Limb (tissue), 2 donors: ENCODE data around the gene BSPRY.
"Not testable (repeated sequence)": the region's sequence is repeated elsewhere in the genome, so short reads cannot be mapped to it uniquely, and the experiment has no call there.

Experiments used
- DNase-seq, 2 donors: peaks; one replicate each; pipeline ENCODE4 v3.0.0-alpha.2; 2016; ENCODE audit errors: extremely low spot score in 2 of 2

The BSPRY gene

DNA sequence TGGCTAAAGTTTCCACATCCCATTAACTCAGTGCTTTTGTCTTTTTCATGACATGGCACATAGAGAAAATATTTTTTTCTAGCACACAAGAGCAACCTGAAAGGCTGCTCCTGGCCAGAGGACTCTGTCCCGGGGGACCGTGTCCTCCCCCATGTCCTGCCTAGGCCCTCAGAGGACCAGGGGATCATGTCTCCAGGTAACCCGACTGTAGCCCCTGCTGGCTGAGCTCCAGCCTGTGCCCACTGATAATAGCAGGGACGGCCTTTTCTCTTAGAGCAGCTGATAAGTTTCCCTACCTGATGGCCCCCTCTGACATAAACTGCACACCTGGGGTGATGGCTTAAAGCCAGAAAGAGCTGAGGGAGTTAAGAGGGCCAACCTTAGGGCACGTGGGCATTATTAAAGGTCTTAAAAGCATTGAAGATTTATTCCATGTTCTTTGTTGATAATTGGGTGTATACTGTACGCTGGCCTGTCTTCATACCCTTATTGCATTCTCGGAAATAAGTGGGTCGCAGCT lies 21.5 kb downstream of the BSPRY start:
- DNase-seq, result no peak

DNA sequence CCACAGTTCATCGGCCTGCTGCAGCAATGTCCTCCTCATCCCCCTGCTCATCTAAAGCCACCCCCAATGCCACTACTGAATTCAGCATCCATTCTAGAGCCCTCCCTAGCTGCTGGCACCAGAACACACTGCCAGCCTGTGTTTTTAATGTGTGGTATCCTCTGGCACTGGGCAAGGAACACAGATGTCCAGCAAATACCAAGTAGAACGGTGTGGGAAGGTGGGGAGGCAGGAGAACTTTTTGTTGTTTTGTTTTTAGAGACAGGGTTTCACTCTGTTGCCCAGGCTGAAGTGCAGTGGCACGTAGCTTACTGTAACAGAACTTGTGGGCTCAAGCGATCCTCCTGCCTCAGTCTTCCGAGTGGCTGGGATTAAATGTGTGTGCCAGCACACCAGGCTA lies 22.7 kb downstream of the BSPRY start:
- no peak for DNase-seq

DNA sequence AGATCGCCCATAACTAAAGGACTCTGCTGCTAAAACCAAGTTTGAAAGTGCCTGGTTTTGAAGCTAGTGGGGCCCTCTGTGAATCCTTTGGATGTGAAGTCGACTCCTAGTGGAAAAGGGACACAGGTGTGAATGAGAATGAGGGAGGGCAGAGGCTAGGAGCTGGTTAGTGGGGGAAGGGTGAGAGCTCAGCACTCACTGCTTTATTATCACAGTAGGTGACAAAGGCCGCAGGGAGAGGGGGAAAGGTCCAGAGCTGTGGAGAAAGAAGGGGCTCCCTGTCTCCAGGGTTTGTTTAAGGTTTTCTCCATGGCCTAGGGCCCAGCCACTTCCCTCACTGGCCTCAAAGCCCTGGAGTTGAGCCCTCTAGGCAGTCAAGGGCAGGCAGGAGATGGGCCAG lies 23.9 kb downstream of the BSPRY start:
- DNase-seq, result no peak

DNA sequence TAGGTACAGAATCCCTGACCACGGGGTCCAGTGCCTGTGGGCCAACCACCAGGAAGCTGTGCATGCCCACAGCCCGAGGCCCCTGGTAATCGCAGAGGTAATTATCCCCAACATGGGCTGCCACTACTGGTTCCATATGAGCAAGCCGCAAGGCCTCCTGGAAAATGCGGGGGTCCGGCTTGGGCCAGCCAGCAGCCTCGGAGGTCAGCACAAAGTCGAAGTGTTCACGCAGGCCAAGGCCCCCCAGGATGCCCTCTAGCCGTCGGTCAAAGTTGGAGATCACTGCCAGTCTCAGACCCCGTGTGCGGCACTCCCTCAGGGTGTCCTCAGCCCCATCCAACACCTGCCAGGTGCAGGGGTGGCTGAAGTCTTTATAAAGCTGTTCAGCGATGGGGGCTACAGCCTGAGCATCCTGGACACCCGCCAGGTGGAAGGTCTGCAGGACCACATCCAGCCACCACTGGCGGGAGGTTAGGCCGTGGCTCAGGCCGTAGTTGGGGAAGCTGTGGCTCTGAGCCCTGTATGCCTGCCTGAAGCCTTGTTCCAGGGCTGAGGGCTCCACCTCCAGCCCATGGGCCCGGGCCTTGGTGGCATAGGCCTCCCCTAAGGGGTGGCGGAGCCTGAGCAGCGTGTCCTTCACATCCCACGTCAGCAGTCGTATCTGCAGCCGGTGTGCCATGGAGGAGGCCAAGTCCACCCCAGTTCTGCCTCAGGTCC lies 24.5 kb downstream of the BSPRY start:
- DNase-seq, result no peak

DNA sequence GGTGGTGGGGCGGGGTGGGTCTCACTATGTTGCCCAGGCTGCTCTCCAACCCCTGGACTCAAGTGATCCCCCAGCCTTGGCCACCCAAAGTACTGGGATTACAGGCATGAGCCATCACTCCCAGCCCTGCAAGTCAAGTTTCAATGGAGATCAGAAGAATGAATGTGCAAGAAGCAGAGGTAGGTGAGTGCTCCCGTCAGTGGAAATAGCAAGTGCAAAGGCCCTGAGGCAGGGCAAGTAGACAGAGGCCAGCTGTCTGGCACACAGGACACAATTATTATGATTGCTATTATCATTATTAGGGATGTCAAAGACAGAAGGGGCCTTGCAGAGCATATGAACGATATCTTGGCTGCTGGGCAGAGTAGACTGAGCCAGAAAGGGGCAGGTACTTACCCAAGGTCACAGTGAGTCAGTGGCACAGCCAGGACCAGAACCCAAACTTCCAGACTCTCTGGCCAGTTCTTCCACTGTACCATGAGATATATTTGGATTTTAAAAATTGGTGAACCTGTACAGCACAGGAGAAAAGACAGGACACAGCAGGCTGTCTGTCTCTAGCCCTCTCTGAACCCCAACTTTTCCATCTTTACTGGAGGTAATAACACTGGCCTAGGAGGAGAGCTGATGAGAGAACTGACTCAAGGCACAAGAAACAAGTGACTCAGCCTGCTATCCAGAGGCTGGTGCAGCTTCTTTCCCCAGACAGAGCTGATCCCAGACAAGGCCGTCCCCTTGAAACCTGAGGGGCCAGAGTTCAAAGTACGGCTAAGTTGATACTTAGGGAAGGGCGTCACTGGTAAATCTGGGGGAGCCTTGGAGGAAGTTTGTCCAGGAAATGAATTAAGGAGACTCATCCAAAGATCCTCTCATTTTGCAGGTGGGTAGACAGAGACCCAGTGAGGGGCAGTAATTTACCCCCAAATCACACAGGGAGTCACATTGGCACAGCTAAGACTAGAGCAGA lies 26.0 kb downstream of the BSPRY start:
- no peak for DNase-seq

DNA sequence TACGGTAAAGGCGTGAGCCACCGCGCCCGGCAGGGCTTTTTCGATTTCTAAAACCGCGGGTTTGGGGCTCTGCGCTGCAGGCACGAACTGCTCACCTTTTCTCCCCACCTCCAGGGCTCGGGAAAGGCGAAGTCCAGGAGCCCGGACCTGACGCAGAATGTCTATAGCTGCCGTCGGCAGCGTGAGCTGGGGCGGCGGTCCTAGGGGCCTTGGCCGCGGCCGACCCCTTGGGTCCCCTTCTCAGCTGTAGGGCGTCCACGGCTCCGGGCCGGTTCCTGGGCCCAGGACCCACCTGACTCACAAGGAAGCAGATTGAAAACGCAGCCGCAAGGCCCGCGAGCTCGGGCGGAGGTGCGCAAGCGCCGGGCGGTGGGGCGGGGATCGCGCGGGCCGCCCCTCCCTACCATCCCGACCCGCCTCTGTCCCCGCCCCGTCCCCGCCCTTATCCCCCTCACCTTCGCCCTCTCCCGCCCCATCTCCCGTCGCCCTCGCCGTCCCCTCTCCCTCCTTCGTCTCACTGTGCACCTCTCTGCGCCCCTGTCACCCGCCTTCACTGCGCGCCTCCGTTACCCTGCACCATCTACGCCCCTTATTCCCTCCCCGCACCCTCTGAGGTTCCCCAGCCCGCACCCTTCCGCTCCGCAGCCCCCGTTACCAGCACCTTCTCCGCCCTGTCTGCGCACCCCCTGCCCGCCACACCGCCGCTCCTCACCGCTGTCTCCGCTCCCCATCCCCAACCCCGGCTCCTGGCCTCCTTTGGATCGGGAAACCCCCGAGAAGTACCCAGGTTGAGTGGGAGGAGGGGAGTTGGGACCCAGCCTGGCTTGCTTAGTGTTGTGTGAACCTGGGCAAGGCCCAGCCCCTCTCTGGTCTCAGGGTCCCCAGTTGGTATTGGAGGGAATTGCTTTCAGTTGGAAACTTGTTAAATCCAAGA lies 27.6 kb downstream of the BSPRY start, which contains the start of gene HDHD3:
TSS of gene HDHD3 (minus strand) at position 353 of the 934 bp plus-strand sequence. CDS start 2,632 bp downstream, outside the sequence.
- DNase-seq, result peak; percentile 67 to 88

DNA sequence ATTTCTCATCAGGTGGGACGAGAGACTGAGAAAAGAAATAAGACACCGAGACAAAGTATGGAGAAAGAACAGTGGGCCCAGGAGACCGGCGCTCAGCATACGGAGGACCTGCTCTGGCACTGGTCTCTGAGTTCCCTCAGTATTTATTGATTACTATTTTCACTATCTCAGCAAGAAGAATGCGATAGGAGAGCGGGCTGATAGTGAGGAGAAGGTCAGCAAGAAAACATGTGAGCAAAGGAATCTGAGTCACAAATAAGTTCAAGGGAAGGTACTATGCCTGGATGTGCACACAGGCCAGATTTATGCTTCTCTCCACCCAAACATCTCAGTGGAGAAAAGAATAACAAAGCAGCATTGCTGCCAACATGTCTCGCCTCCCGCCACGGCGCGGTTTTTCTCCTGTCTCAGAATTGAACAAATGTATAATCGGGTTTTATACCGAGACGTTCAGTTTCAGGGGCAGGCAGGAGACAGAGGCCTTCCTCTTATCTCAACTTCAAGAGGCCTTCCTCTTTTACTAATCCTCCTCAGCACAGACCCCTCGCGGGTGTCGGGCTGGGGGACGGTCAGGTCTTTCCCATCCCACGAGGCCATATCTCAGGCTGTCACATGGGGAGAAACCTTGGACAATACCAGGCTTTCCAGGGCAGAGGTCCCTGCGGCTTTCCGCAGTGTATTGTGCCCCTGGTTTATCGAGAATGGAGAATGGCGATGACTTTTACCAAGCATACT lies 29.9 kb downstream of the BSPRY start:
- not testable (repeated sequence) for DNase-seq

DNA sequence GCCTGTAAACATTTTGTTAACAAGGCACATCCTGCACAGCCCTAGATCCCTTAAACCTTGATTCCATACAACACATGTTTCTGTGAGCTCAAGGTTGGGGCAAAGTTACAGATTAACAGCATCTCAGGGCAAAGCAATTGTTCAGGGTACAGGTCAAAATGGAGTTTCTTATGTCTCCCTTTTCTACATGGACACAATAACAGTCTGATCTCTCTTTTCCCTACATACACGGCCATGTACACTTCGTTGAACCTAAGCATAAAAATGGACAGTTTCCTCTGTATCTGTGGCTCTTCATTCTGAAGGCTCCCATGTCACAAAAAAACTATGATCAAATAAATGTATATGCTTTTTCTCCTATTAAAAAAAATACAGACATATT lies 30.5 kb downstream of the BSPRY start:
- not testable (repeated sequence) for DNase-seq

DNA sequence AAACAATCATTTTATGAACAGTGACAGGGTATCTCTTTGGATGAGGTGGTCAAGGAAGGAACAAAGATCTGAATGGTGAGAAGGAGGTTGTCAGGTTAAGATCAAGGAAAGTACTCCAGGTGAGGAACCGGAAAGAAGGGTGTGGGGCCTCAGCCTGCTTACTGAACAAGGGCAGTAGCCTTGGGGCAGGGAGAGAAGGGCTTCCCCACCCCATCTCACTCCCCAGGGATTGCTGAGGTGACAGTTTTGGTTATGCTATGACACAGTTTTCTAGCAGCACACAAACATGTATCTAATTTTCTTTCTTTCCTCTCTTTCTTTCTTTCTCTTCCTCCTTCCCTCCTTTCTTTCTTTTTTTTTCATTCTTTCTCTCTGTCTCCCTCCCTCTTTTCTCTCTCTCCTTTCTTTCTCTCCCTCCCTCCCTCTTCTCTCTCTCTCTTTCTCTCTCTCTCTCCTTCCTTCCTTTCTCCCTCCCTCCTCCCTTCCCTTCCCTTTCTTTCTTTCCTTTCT lies 31.6 kb downstream of the BSPRY start:
- no peak for DNase-seq

DNA sequence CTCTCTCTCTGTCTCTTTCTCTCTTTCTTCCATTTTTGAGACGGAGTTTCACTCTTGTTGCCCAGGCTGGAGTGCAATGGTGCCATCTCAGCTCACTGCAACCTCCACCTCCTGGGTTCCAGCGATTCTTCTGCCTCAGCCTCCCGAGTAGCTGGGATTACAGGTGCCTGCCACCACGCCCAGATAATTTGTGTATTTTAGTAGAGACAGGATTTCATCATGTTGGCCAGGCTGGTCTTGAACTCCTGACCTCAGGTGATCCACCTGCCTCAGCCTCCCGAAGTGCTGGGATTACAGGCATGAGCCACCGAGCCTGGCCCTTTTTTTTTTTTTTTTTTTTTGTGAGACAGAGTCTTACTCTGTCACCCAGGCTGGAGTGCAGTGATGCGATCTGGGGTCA lies 32.1 kb downstream of the BSPRY start:
- not testable (repeated sequence) for DNase-seq

DNA sequence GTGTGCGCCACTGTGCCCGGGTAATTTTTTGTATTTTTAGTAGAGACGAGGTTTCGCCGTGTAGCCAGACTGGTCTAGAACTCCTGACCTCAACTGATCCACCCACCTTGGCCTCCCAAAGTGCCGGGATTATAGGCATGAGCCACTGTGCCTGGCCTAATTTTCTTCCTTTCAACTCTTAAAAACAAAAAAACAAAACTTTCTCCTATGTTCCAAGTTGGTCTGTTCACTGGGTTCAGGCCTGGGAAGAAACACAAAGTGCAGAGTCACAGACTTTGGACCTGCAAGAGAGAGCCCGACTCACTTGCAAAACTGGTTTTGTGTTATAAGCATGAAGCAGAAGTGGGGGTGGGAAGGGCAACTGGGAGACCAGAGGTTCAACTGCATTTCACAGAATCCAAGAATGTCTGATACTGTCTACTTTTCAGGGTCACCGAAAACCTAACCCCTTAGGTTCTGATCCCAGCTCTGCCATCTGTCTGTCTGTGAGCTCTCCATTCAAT lies 32.6 kb downstream of the BSPRY start:
- DNase-seq, result no peak

DNA sequence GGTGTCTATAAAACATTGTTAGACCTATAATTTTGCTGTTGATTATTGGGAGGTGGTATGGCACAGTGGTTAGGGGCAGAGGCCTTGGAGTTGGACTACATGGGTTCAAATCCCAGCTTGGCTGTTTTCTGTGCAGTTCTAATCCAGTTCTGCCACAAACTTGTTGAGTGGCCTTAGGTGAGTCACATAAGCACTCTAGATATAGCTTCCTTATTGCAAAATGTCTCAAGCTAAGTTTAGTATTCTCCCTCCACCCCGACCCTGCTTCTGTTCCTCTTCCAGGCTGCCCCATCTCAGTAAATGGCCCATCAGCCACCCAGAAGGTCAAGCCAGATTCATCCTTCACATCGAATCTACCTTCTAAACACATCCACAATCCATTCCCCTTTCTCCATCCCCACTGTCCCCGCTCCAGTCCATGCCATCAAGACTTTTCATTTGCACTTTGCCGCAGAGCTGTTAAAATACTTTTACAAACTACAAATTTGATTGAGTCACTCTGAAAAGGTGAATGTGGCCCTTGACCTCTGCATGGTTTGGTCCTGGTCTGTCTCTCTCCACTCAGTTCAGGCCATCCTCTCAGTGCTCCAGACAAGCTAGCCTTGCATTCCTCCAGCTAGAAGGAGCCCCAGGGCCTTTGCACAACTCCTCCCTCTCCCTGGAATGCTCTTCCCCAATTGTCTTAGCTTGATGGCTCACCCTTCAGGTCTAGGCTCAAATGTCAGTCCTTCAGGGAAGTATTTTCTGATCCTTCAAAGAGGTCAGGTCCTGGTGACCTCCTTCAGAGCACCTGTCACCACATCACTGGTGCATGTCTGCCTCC lies 37.4 kb downstream of the BSPRY start:
- no peak for DNase-seq

DNA sequence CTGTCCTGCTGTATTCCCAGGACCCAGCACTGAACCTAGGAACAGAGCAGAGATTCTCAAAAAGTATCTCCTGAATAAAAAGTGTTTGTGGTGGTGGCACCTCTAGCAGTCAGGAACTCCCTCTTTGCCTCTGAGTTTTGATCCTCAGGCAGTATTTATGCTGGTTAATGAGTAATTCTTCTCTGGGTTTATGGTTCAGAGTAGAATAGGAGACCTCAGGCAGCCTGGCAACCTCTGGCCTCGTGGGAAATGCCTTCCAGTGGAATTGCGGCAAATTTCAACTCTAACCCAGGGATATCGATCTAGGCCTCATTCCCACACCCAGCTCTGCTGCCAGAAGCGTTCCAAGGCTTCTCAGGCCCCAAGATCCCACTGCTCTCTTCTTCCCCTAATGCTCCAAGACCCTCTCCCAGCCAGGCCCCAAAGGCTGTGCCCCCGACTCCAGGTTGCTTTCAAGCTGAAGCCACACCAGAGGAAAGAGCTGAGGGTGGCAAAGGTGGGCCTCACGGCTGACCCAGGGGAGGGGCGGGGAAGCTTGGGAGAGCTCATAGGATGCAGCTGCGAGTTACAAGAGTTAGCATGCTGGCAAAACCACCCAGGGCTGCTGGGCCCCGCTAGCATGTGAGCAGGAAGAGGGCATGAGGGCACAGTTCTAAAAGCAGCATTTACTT lies 38.4 kb downstream of the BSPRY start:
- no peak for DNase-seq

DNA sequence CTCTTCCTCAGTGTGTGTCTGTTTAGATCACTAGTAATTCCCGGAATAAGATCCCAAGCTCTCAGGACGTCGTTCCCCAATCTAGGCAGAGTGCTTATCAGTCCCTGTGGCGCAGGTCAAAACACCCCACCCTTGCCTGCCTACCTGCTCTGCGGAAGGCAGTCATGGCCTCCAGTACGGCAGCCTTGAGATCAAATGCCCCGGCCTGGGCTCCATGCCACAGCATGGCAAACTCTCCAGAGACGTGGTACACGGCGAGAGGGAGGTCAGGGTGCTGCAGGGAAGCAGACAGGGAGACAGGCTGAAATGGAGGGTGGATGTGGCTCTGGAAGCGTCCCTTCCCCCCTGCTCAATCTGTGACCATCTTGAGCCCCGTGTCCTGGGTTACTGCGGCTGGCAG lies 39.5 kb downstream of the BSPRY start:
- DNase-seq, result no peak

DNA sequence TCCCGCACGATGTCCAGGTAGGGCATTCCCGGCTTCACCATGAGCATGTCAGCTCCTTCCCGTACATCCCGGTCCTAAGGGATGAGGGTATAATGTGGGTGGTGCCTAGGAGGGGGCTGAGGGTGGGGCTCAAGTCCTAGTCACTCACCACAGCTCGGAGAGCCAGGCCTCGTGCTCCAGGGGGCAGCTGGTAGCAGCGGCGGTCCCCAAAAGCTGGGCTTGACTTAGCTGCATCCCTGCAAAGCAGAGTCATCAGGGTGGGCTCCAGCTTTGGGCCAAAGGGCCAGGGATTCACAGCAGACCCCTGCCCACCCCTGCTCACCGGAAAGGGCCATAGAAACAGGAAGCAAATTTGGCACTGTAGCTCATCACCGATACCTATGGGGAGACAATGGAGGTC lies 40.1 kb downstream of the BSPRY start:
- DNase-seq, result no peak

DNA sequence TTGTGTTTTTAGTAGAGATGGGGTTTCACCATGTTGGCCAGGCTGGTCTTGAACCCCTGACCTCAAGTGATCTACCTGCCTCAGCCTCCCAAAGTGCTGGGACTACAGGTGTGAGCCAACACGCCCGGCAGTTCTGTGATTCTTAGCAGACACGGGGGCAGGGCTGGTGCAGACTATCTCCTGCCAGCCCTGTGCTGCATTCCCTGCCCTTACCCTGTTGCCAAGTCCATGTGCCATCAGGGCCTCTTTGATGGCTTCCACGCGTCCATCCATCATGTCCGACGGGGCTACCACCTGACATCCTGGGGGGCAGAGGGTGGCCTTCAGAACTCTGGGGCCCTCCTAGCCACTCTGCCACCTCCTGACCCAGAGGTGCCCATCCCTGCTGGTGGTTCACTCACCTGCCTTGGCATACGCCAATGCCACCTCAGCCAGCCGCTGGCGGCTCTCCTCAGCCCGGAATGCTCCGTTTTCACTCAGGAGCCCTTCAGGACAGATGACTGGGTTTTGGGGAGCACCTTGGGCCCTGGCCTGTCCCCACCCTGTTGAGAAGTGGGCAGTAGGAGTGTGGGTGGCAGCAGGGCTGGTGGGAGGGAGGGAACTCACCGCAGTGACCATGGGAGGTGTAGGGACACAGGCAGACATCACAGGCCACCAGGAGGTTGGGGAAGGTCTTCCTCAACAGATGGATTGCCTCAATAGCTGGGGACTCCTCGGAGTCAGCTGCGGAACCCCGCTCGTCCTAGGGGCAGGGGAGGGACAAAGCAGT lies 41.0 kb downstream of the BSPRY start:
- no peak for DNase-seq

DNA sequence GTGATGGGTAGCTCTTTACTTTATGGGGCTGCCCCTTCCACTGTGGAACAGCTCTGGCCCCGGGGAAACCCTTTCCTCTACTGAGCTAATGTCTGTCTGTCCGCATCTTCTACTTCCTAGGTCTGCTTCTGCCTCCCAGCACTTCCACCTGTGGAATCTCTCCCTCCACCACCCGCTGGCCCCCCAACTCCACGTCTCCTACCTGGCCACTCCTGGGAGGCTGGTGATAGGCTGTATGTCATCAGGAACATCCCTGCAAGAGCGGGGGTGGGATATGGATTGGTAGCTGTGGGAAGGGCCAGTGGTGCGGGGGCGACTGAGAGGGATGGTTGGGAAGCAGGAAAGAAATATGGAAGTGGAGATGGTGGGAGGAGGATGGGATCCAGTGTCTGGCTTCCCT lies 42.6 kb downstream of the BSPRY start:
- no peak for DNase-seq

DNA sequence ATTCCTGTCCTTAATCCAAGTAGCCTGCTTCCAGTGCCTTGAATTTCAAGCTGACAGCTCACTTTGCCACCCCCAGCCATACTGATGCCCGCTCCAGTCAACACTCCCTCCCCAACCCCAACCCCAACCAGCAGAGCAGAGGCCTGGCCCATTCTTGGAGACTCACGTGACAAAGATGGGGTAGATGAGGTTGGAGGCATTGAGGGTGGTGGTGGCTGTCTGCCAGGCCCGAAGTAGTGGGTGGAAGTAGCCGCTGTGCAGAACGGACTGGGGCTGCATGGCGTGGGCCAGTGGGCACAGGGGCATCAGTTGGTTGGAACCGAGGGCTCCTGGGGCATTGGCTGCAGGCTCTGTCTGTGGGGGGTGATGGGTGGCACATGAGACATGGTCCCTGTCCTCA lies 43.9 kb downstream of the BSPRY start:
- no peak for DNase-seq
